Panc1 (cell line): ENCODE results near the gene ENKD1. TPM values are rescaled to one million over a fixed set of nuclear protein-coding genes. Genes with fewer than 3 reads are reported as not detected.
"Not testable (repeated sequence)": the region's sequence is repeated elsewhere in the genome, so short reads cannot be mapped to it uniquely, and the experiment has no call there.

ENCODE experiments used
- ATAC-seq: fragments of 200-7000 bp; cut with Tn5 transposase; 2 replicates; pipeline ENCODE4 v1.9.1; 2020; ENCODE audit warnings: mild to moderate bottlenecking, moderate library complexity
- BruUV-seq: library from RNA; stranded (reverse); fragments of 400-500 nt; replicated peaks from 2 replicates; lab custom pipeline; 2021; lab: Mats Ljungman, UMichigan
- CTCF ChIA-PET: fragments of 300-600 bp; sonication (Branson Sonifier 250); formaldehyde crosslinking; loops from one replicate; lab custom pipeline; 2022; ENCODE audit warnings: antibody characterized with exemption; lab: Charles Lee
- POLR2A ChIA-PET: fragments of 300-600 bp; sonication (Branson Sonifier 250); formaldehyde crosslinking; loops from one replicate; lab custom pipeline; 2022; ENCODE audit warnings: antibody characterized with exemption; lab: Charles Lee
- DNase-seq: peaks from one replicate; pipeline ENCODE4 v3.0.0-alpha.2; 2010; ENCODE audit warnings: low read depth, low spot score
- H3K27ac ChIP-seq: 2 replicates; pipeline ENCODE4 v1.5.1; 2011; ENCODE audit warnings: mild to moderate bottlenecking, low read length, inconsistent platforms
- H3K27me3 ChIP-seq: fragments of 200-500 bp; sonication (Bioruptor generic); 2 replicates; pipeline ENCODE4 v1.6.0; 2014; ENCODE audit warnings: low read length, inconsistent platforms; ENCODE audit not compliant: control insufficient read depth, insufficient read depth
- H3K36me3 ChIP-seq: fragments of 200-500 bp; sonication (Bioruptor generic); 2 replicates; pipeline ENCODE4 v1.5.1; 2014; ENCODE audit warnings: inconsistent platforms, mild to moderate bottlenecking, low read length, moderate library complexity; ENCODE audit not compliant: control insufficient read depth, insufficient read depth
- H3K4me1 ChIP-seq: 2 replicates; pipeline ENCODE4 v1.5.1; 2011; ENCODE audit warnings: inconsistent platforms, mild to moderate bottlenecking, low read length, moderate library complexity; ENCODE audit not compliant: control insufficient read depth, insufficient read depth
- H3K4me3 ChIP-seq, 2 experiments: 2 replicates each; pipeline ENCODE4 v1.5.1; 2011 to 2012; ENCODE audit warnings: low read depth in 2 of 2, low read length in 2 of 2, mild to moderate bottlenecking in 2 of 2, inconsistent platforms in 1 of 2, moderate library complexity in 1 of 2
- H3K9me3 ChIP-seq: fragments of 200-500 bp; sonication (Bioruptor generic); 2 replicates; pipeline ENCODE4 v1.5.1; 2014; ENCODE audit warnings: low read depth, mild to moderate bottlenecking, inconsistent platforms, low read length, moderate library complexity; ENCODE audit not compliant: control insufficient read depth, insufficient read depth
- TCF7L2 ChIP-seq: IDR thresholded peaks from 2 replicates; pipeline ENCODE4 v1.6.1; 2011; ENCODE audit warnings: mild to moderate bottlenecking, low read depth, low read length, inconsistent platforms
- in situ Hi-C: cut with HindIII; loops from 2 replicates; pipeline ENCODE4 v1.10.0; 2016; ENCODE audit warnings: low sequenced_read_pairs, low pct_unique_long_range_greater_than_20kb
- intact Hi-C: fragments of 100-400 bp; cut with micrococcal nuclease; formaldehyde crosslinking; loops from one replicate; pipeline ENCODE4 v1.10.0; 2022; ENCODE audit not compliant: unreplicated experiment
- total RNA-seq: library from RNA; stranded (reverse); gene quantifications from one replicate; pipeline ENCODE4 v1.2.1, GENCODE V29; 2021; ENCODE audit not compliant: unreplicated experiment
- TF ChIP-seq, protein P1 (sequence below), 2 experiments: IDR thresholded peaks; 2 replicates each; pipeline ENCODE4 v1.6.1; 2011 to 2012; ENCODE audit warnings: low read depth in 2 of 2, control low read depth in 1 of 2, low read length in 1 of 2, mild to moderate bottlenecking in 1 of 2, moderate library complexity in 1 of 2; ENCODE audit not compliant: insufficient read depth in 1 of 2

Gene ENKD1
- total RNA-seq, 1 experiment from 2014 or later, result 14.6 TPM

DNA sequence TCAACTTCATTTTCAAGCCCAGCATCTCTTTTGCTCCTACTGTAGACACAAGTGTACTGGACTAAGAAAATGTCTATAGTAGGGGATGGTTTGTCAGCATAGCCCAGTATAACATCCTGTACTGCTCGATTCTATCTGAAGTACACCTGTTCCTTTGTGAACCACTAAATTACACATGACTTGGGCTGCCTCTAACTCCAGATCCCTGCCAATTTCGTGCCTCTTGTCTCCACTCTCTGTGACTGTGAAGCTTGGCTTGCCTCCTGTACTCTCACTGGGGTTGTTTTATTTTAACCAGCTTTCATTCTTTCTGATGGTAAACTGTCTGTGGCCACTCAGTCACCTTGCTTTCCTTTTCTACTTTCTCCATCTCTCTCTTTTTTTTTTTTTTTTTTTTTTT, 28.1 kb upstream of the ENKD1 start:
- H3K27ac ChIP-seq, result no peak overlapping the region
- intact Hi-C loops (no loop called here), in situ Hi-C loops (no loop called here)
- BruUV-seq, result no TSS peak
- no peaks in the 10 kb centered on the region for H3K4me1 ChIP-seq
- H3K4me3 ChIP-seq, result no peak overlapping the region
- ChIA-PET CTCF (no interaction called here), POLR2A (no interaction called here)
- no peaks in the 10 kb centered on the region for H3K36me3 ChIP-seq
- no peaks in the 10 kb centered on the region for H3K9me3 ChIP-seq
- no peak for DNase-seq
- TF ChIP-seq, protein P1, sequence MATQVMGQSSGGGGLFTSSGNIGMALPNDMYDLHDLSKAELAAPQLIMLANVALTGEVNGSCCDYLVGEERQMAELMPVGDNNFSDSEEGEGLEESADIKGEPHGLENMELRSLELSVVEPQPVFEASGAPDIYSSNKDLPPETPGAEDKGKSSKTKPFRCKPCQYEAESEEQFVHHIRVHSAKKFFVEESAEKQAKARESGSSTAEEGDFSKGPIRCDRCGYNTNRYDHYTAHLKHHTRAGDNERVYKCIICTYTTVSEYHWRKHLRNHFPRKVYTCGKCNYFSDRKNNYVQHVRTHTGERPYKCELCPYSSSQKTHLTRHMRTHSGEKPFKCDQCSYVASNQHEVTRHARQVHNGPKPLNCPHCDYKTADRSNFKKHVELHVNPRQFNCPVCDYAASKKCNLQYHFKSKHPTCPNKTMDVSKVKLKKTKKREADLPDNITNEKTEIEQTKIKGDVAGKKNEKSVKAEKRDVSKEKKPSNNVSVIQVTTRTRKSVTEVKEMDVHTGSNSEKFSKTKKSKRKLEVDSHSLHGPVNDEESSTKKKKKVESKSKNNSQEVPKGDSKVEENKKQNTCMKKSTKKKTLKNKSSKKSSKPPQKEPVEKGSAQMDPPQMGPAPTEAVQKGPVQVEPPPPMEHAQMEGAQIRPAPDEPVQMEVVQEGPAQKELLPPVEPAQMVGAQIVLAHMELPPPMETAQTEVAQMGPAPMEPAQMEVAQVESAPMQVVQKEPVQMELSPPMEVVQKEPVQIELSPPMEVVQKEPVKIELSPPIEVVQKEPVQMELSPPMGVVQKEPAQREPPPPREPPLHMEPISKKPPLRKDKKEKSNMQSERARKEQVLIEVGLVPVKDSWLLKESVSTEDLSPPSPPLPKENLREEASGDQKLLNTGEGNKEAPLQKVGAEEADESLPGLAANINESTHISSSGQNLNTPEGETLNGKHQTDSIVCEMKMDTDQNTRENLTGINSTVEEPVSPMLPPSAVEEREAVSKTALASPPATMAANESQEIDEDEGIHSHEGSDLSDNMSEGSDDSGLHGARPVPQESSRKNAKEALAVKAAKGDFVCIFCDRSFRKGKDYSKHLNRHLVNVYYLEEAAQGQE (IDR thresholded peaks at IDR 0.05; ENCODE audit: insufficient read depth in 1 of 2, low read depth in 2 of 2, low read length in 1 of 2), result no peak
- TF ChIP-seq TCF7L2, result no peak
- no peak for ATAC-seq
- H3K27me3 ChIP-seq, result no peaks in the 10 kb centered on the region

DNA sequence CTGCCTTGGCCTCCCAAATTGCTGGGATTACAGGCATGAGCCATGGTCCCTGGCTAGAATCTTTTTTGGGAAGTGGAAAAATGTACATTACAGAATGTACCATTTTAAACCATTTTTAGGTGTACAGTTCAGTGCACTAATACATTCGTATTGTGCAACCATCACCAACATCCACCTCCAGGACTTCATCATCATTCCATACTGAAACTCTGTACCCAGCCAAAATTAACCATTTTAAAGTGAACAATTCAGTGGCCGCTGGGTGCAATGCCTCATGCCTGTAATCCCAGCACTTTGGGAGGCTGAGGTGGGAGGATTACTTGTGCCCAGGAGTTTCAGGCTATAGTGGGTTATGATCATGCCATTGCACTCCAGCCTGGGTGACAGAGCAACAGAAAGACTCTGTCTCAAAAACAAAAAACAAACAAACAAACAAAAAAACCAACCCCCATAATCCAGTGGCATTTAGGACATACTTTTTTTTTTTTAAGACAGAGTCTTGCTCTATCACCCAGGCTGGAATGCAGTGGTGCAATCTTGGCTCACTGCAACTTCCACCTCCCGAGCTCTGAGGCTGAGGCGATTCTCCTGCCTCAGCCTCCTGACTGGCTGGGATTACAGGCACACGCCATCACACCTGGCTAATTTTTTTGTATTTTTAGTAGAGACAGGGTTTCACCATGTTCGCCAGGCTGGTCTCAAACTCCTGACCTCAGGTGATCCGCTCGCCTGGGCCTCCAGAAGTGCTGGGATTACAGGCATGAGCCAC, 27.2 kb upstream of the ENKD1 start:
- H3K36me3 ChIP-seq, H3K4me3 ChIP-seq, intact Hi-C loops, H3K27ac ChIP-seq, in situ Hi-C loops, ATAC-seq, CTCF ChIA-PET, H3K27me3 ChIP-seq, H3K9me3 ChIP-seq, DNase-seq, BruUV-seq, H3K4me1 ChIP-seq: not testable (repeated sequence)
- POLR2A ChIA-PET, result interaction anchor here (0.7 kb wide), 1 partner anchor 12 kb away, joined by 4 read pairs; no protein-coding TSS in a partner anchor

DNA sequence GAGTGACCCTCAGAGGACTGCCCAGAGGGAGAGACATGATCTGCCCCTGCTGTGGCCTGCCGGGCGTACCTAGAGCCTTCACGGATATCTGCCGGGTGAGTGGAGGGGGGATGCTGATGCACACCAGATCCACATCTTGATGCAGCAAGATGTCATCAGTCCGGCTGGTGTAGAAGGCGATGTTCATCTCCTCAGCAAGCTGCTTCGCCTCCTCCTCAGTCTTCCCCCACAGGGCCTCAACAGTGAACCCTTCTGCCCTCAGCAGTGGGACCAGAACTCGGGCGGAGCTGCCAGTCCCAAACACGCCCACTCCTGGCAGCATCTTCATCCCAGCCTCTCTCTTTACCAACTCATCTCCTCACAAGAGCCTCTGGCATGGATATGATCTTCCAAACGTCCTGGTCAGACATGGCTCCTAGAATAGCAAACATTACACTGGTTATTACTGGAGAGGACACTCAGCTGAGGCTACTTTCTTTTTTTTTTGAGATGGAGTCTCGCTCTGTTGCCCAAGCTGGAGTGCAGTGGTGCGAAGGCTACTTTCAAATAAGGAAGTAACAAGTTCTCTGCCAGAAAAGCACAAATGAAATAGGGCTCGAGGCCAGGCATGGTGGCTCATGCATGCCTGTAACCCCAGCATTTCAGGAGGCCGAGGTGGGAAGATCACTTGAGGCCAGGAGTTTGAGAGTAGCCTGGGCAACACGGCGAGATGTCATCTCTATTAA, 19.0 kb upstream of the ENKD1 start:
- Histone ChIP-seq H3K9me3 (no peaks in the 10 kb centered on the region), H3K4me3 (no peak overlapping the region), H3K4me1 (no peaks in the 10 kb centered on the region), H3K27ac (no peak overlapping the region), H3K27me3 (no peaks in the 10 kb centered on the region), H3K36me3 (no peaks in the 10 kb centered on the region)
- BruUV-seq, result no TSS peak
- in situ Hi-C loops, result no loop called here
- ATAC-seq (no peak), DNase-seq (no peak)
- ChIA-PET POLR2A (no interaction called here), CTCF (no interaction called here)
- TF ChIP-seq TCF7L2, result no peak
- intact Hi-C loops, result no loop called here
